ENCODE measurements around the gene ZNF138.

The ZNF138 gene

GRCh38 chr7:64878684-64879083, 84.5 kb downstream of the ZNF138 start:
- Histone ChIP-seq H3K9ac (ENCODE audit: low read length) (no peak overlapping the region), H2BK15ac (ENCODE audit: low read depth, poor library complexity, severe bottlenecking) (no peak overlapping the region), H2BK12ac (ENCODE audit: low read length in 2 of 2) (no peak overlapping the region), H3K27ac (ENCODE audit: low read length, poor library complexity, severe bottlenecking) (no peak overlapping the region), H3K4me3 (ENCODE audit: insufficient read depth in 1 of 2, low read depth in 1 of 2, low read length in 2 of 2) (no peak overlapping the region), H2AK5ac (ENCODE audit: low read length, severe bottlenecking) (no peak overlapping the region), H4K91ac (ENCODE audit: low read length) (no peak overlapping the region), H2BK5ac (ENCODE audit: low read depth, low read length, poor library complexity, severe bottlenecking) (no peak overlapping the region), H4K8ac (ENCODE audit: low read length) (no peak overlapping the region), H3K27me3 (ENCODE audit: control insufficient read depth in 1 of 2, insufficient read depth in 1 of 2, low read length in 2 of 2) (peaks cover 0 to 19% of the 10 kb centered on the region in 2 experiments), H3K4me2 (ENCODE audit: low read length, poor library complexity, severe bottlenecking) (no peak overlapping the region), H2BK120ac (ENCODE audit: low read depth, low read length) (no peak overlapping the region), H3K23ac (ENCODE audit: low read length in 2 of 2) (no peak overlapping the region), H3K36me3 (ENCODE audit: control insufficient read depth in 1 of 2, insufficient read depth in 2 of 2, low read depth in 1 of 2, low read length in 2 of 2) (no peaks in the 10 kb centered on the region), H3K4ac (ENCODE audit: low read depth in 1 of 2, low read length in 2 of 2) (no peak overlapping the region), H3K14ac (ENCODE audit: low read length in 2 of 2) (no peak overlapping the region), H2AFZ (ENCODE audit: low read depth, low read length) (no peak overlapping the region), H3K9me3 (ENCODE audit: control insufficient read depth, low read length) (peaks cover 3% of the 10 kb centered on the region), H3K18ac (ENCODE audit: low read depth in 1 of 2, low read length in 2 of 2) (no peak overlapping the region), H3K4me1 (ENCODE audit: control insufficient read depth, insufficient read depth, low read depth, low read length) (no peaks in the 10 kb centered on the region), H3K79me1 (replicated peaks; ENCODE audit: low read length, poor library complexity, severe bottlenecking) (no peaks in the 10 kb centered on the region)
- WGBS, result 81% methylated on average over 5 of the region's 5 CpGs
- no peak for DNase-seq

GRCh38 chr7:64879086-64879730, 85.0 kb downstream of the ZNF138 start:
- Histone ChIP-seq H4K8ac (ENCODE audit: low read length) (no peak overlapping the region), H3K27me3 (ENCODE audit: control insufficient read depth in 1 of 2, insufficient read depth in 1 of 2, low read length in 2 of 2) (peaks cover 0 to 20% of the 10 kb centered on the region in 2 experiments), H3K4me3 (ENCODE audit: insufficient read depth in 1 of 2, low read depth in 1 of 2, low read length in 2 of 2) (no peak overlapping the region), H2BK12ac (ENCODE audit: low read length in 2 of 2) (no peak overlapping the region), H3K9me3 (ENCODE audit: control insufficient read depth, low read length) (peaks cover 3% of the 10 kb centered on the region), H4K91ac (ENCODE audit: low read length) (no peak overlapping the region), H2BK5ac (ENCODE audit: low read depth, low read length, poor library complexity, severe bottlenecking) (no peak overlapping the region), H3K4me1 (ENCODE audit: control insufficient read depth, insufficient read depth, low read depth, low read length) (no peaks in the 10 kb centered on the region), H2AK5ac (ENCODE audit: low read length, severe bottlenecking) (no peak overlapping the region), H3K9ac (ENCODE audit: low read length) (no peak overlapping the region), H3K27ac (ENCODE audit: low read length, poor library complexity, severe bottlenecking) (no peak overlapping the region), H3K4me2 (ENCODE audit: low read length, poor library complexity, severe bottlenecking) (no peak overlapping the region), H3K36me3 (ENCODE audit: control insufficient read depth in 1 of 2, insufficient read depth in 2 of 2, low read depth in 1 of 2, low read length in 2 of 2) (no peaks in the 10 kb centered on the region), H3K18ac (ENCODE audit: low read depth in 1 of 2, low read length in 2 of 2) (no peak overlapping the region), H3K23ac (ENCODE audit: low read length in 2 of 2) (no peak overlapping the region), H2AFZ (ENCODE audit: low read depth, low read length) (no peak overlapping the region), H3K14ac (ENCODE audit: low read length in 2 of 2) (no peak overlapping the region), H3K4ac (ENCODE audit: low read depth in 1 of 2, low read length in 2 of 2) (no peak overlapping the region), H2BK15ac (ENCODE audit: low read depth, poor library complexity, severe bottlenecking) (no peak overlapping the region), H2BK120ac (ENCODE audit: low read depth, low read length) (no peak overlapping the region), H3K79me1 (replicated peaks; ENCODE audit: low read length, poor library complexity, severe bottlenecking) (no peaks in the 10 kb centered on the region)
- 64% methylated on average over 9 of the region's 9 CpGs for WGBS
- DNase-seq, result no peak

DNA sequence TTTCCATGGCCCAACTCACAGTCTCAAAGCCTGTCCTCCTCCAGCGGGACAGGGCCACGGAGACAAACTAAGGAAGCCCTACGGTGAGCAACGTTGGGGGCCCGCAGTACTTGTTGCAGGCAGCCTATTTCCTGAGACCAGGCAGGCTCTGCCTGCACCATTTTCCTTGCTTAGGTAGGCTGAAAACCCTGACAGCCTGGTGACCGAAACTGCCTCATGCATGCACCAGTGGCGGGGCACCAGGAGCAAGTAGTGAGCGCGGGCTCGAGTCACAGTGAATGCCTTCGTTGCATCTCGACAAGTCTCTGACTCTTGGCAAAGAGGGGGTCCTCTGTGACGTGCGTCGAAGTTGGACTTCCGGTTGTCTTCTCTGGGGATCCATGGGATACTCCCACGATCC, 85.6 kb downstream of the ZNF138 start:
- no peaks in the 10 kb centered on the region for H3K4me1 ChIP-seq (ENCODE audit: control insufficient read depth, insufficient read depth, low read depth, low read length)
- no peak overlapping the region for H2BK120ac ChIP-seq (ENCODE audit: low read depth, low read length)
- H2BK5ac ChIP-seq (ENCODE audit: low read depth, low read length, poor library complexity, severe bottlenecking), result no peak overlapping the region
- H3K9ac ChIP-seq (ENCODE audit: low read length), result no peak overlapping the region
- no peak overlapping the region for H3K4me3 ChIP-seq (ENCODE audit: insufficient read depth in 1 of 2, low read depth in 1 of 2, low read length in 2 of 2)
- H3K23ac ChIP-seq (ENCODE audit: low read length in 2 of 2), result no peak overlapping the region
- H4K8ac ChIP-seq (ENCODE audit: low read length), result no peak overlapping the region
- peaks cover 0 to 20% of the 10 kb centered on the region in 2 experiments for H3K27me3 ChIP-seq (ENCODE audit: control insufficient read depth in 1 of 2, insufficient read depth in 1 of 2, low read length in 2 of 2)
- H3K18ac ChIP-seq (ENCODE audit: low read depth in 1 of 2, low read length in 2 of 2), result no peak overlapping the region
- no peak overlapping the region for H2BK12ac ChIP-seq (ENCODE audit: low read length in 2 of 2)
- WGBS, result 87% methylated on average over 17 of the region's 17 CpGs
- no peak overlapping the region for H3K4ac ChIP-seq (ENCODE audit: low read depth in 1 of 2, low read length in 2 of 2)
- no peaks in the 10 kb centered on the region for H3K36me3 ChIP-seq (ENCODE audit: control insufficient read depth in 1 of 2, insufficient read depth in 2 of 2, low read depth in 1 of 2, low read length in 2 of 2)
- no peak overlapping the region for H2AK5ac ChIP-seq (ENCODE audit: low read length, severe bottlenecking)
- H2BK15ac ChIP-seq (ENCODE audit: low read depth, poor library complexity, severe bottlenecking), result no peak overlapping the region
- H3K14ac ChIP-seq (ENCODE audit: low read length in 2 of 2), result no peak overlapping the region
- H4K91ac ChIP-seq (ENCODE audit: low read length), result no peak overlapping the region
- peaks cover 3% of the 10 kb centered on the region for H3K9me3 ChIP-seq (ENCODE audit: control insufficient read depth, low read length)
- H3K27ac ChIP-seq (ENCODE audit: low read length, poor library complexity, severe bottlenecking), result no peak overlapping the region
- H3K79me1 ChIP-seq (replicated peaks; ENCODE audit: low read length, poor library complexity, severe bottlenecking), result no peaks in the 10 kb centered on the region
- DNase-seq, result no peak
- no peak overlapping the region for H3K4me2 ChIP-seq (ENCODE audit: low read length, poor library complexity, severe bottlenecking)
- no peak overlapping the region for H2AFZ ChIP-seq (ENCODE audit: low read depth, low read length)

DNA sequence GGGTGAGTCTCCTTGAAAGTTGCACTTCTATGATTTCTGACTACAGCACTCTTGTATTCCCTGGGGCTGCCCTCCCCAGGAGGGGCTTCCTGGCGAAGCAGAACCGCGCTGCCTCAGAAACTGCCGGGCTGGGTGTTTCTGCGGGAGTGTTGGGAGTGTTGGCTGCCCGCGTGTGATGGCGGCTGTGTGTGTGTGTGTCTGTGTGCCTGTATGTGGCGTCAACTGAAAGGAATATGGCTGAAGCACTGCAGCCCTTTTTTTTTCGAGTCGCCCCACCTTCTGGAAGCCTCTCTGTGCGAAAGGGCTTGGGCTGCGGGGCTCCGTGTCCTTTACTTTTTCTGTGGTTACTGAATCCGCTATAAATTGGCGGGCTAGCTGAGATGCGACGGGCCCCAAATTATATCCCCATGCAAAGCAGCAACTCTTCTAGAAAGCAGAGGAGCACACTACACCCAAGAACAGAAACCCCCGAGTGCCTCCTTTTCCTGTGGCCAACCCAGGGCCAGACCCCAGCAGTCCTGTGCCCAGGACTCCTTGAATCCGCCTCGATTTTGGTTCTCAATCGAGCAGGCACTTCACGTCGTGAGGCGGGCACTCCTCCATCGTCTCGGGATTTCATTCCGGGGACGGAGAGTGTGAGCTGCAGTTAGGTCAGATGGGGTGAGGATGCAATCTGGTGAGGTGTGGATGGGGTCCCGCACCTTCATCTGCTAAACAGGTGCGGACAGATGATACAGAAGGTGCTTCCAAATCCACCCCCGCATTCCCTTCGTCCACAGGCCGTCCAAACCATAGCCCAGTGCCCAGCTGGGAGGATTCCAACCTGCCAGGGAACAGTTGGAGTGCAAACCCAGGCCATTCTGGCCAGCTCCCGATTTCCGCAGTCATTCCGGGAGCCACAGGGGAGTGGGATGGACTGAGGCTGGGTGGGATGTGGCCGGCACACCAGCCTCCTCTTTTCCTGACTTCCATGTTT, 86.4 kb downstream of the ZNF138 start:
- Histone ChIP-seq H2BK15ac (ENCODE audit: low read depth, poor library complexity, severe bottlenecking) (no peak overlapping the region), H3K4ac (ENCODE audit: low read depth in 1 of 2, low read length in 2 of 2) (no peak overlapping the region), H4K8ac (ENCODE audit: low read length) (no peak overlapping the region), H3K4me2 (ENCODE audit: low read length, poor library complexity, severe bottlenecking) (no peak overlapping the region), H2AFZ (ENCODE audit: low read depth, low read length) (no peak overlapping the region), H3K4me3 (ENCODE audit: insufficient read depth in 1 of 2, low read depth in 1 of 2, low read length in 2 of 2) (no peak overlapping the region), H3K4me1 (ENCODE audit: control insufficient read depth, insufficient read depth, low read depth, low read length) (no peaks in the 10 kb centered on the region), H3K18ac (ENCODE audit: low read depth in 1 of 2, low read length in 2 of 2) (no peak overlapping the region), H3K14ac (ENCODE audit: low read length in 2 of 2) (no peak overlapping the region), H2AK5ac (ENCODE audit: low read length, severe bottlenecking) (no peak overlapping the region), H3K27ac (ENCODE audit: low read length, poor library complexity, severe bottlenecking) (no peak overlapping the region), H2BK5ac (ENCODE audit: low read depth, low read length, poor library complexity, severe bottlenecking) (no peak overlapping the region), H4K91ac (ENCODE audit: low read length) (no peak overlapping the region), H3K79me1 (replicated peaks; ENCODE audit: low read length, poor library complexity, severe bottlenecking) (no peaks in the 10 kb centered on the region), H3K23ac (ENCODE audit: low read length in 2 of 2) (no peak overlapping the region), H3K36me3 (ENCODE audit: control insufficient read depth in 1 of 2, insufficient read depth in 2 of 2, low read depth in 1 of 2, low read length in 2 of 2) (no peaks in the 10 kb centered on the region), H3K27me3 (ENCODE audit: control insufficient read depth in 1 of 2, insufficient read depth in 1 of 2, low read length in 2 of 2) (peaks cover 0 to 20% of the 10 kb centered on the region in 2 experiments), H2BK12ac (ENCODE audit: low read length in 2 of 2) (no peak overlapping the region), H3K9ac (ENCODE audit: low read length) (no peak overlapping the region), H2BK120ac (ENCODE audit: low read depth, low read length) (no peak overlapping the region), H3K9me3 (ENCODE audit: control insufficient read depth, low read length) (peaks cover 3% of the 10 kb centered on the region)
- DNase-seq, result no peak
- WGBS, result 92% methylated on average over 38 of the region's 38 CpGs

All from mesenchymal stem cell (in vitro differentiated cells and primary cell).